ENCODE measurements around the gene STARD4. TPM values are rescaled to one million over a fixed set of nuclear protein-coding genes. Genes with fewer than 3 reads are reported as not detected.

STARD4 gene
- total and polyA plus RNA-seq, 9 of the 15 experiments (the other 6 are each of a cell fraction or from before 2014, with no cell fraction given): 28.4 to 88.0 (median 34.0) TPM

- TF ChIP-seq ILK (tag; IDR thresholded peaks at IDR 0.05; ENCODE audit: borderline replicate concordance, low read depth): no peak
- TF ChIP-seq HMG20A (CRISPR knock-in tag; conservative IDR thresholded peaks at IDR 0.05): no peak
- no peak for TF ChIP-seq THRAP3 (IDR thresholded peaks at IDR 0.05; ENCODE audit: borderline replicate concordance)
- no peak for TF ChIP-seq ZC3H11A (IDR thresholded peaks at IDR 0.05; ENCODE audit: low read depth, low read length)
- TF ChIP-seq USF1 (CRISPR knock-in tag; IDR thresholded peaks at IDR 0.05): no peak
- TF ChIP-seq CHD7 (IDR thresholded peaks at IDR 0.05; ENCODE audit: low read depth, low read length): no peak
These were observed 7.2 kb downstream of the STARD4 start (continued) for GRCh38 chr5:111505096-111505495.

All from K562 (cell line).